ENCODE data around the gene AKAP6. TPM values are rescaled to one million over a fixed set of nuclear protein-coding genes. Genes with fewer than 3 reads are reported as not detected.
"Not testable (repeated sequence)": the region's sequence is repeated elsewhere in the genome, so short reads cannot be mapped to it uniquely, and the experiment has no call there.

AKAP6 gene
- total RNA-seq, 1 donor from 2014 or later, result 0.20 TPM

GRCh38 chr14:32731249-32731648 lies 402.2 kb downstream of the AKAP6 start:
- no peak for DNase-seq (ENCODE audit: low read depth in 2 of 2)

- DNase-seq (ENCODE audit: low read depth in 2 of 2), result no peak
Measured at GRCh38 chr14:32733015-32733414, 403.9 kb downstream of the AKAP6 start.

GRCh38 chr14:32734261-32734660 lies 405.2 kb downstream of the AKAP6 start:
- DNase-seq (ENCODE audit: low read depth in 2 of 2), result no peak

GRCh38 chr14:32737621-32738020 lies 408.5 kb downstream of the AKAP6 start:
- no peak for DNase-seq (ENCODE audit: low read depth in 2 of 2)

- no peak for DNase-seq (ENCODE audit: low read depth in 2 of 2)
Measured at GRCh38 chr14:32738206-32738871, 409.2 kb downstream of the AKAP6 start.

- no peak for DNase-seq (ENCODE audit: low read depth in 2 of 2)
Measured at GRCh38 chr14:32744811-32745445, 415.8 kb downstream of the AKAP6 start.

- no peak for DNase-seq (ENCODE audit: low read depth in 2 of 2)
Measured at GRCh38 chr14:32754209-32754608, 425.1 kb downstream of the AKAP6 start.

- no peak for DNase-seq (ENCODE audit: low read depth in 2 of 2)
Measured at GRCh38 chr14:32756173-32756572, 427.1 kb downstream of the AKAP6 start.

GRCh38 chr14:32756775-32757174 lies 427.7 kb downstream of the AKAP6 start:
- no peak for DNase-seq (ENCODE audit: low read depth in 2 of 2)

- no peak for DNase-seq (ENCODE audit: low read depth in 2 of 2)
Measured at GRCh38 chr14:32757568-32757967, 428.5 kb downstream of the AKAP6 start.

- DNase-seq (ENCODE audit: low read depth in 2 of 2), result no peak
Measured at GRCh38 chr14:32761381-32761968, 432.4 kb downstream of the AKAP6 start.

- peak in 1 of 2 donors; percentile 38 for DNase-seq (ENCODE audit: low read depth in 2 of 2)
Measured at GRCh38 chr14:32762886-32763285, 433.8 kb downstream of the AKAP6 start.

GRCh38 chr14:32763673-32764072 lies 434.6 kb downstream of the AKAP6 start:
- DNase-seq (ENCODE audit: low read depth in 2 of 2), result no peak

GRCh38 chr14:32764131-32764530 lies 435.0 kb downstream of the AKAP6 start:
- DNase-seq (ENCODE audit: low read depth in 2 of 2), result no peak

GRCh38 chr14:32770422-32770821 lies 441.3 kb downstream of the AKAP6 start:
- no peak for DNase-seq (ENCODE audit: low read depth in 2 of 2)

GRCh38 chr14:32774214-32774613 lies 445.1 kb downstream of the AKAP6 start:
- DNase-seq (ENCODE audit: low read depth in 2 of 2), result no peak

- no peak for DNase-seq (ENCODE audit: low read depth in 2 of 2)
Measured at GRCh38 chr14:32779840-32780239, 450.7 kb downstream of the AKAP6 start.

GRCh38 chr14:32784405-32784804 lies 455.3 kb downstream of the AKAP6 start:
- no peak for DNase-seq (ENCODE audit: low read depth in 2 of 2)

- no peak for DNase-seq (ENCODE audit: low read depth in 2 of 2)
Measured at GRCh38 chr14:32785585-32785984, 456.5 kb downstream of the AKAP6 start.

- DNase-seq (ENCODE audit: low read depth in 2 of 2), result no peak
Measured at GRCh38 chr14:32786886-32787285, 457.8 kb downstream of the AKAP6 start.

GRCh38 chr14:32793033-32793432 lies 463.9 kb downstream of the AKAP6 start:
- not testable (repeated sequence) for DNase-seq (ENCODE audit: low read depth in 2 of 2)

- no peak for DNase-seq (ENCODE audit: low read depth in 2 of 2)
Measured at GRCh38 chr14:32800320-32800719, 471.2 kb downstream of the AKAP6 start.

GRCh38 chr14:32802295-32802694 lies 473.2 kb downstream of the AKAP6 start:
- DNase-seq (ENCODE audit: low read depth in 2 of 2), result no peak

Data from lung microvascular endothelial cell (primary cell).